TTC549 (cell line): Measurements from ENCODE around the gene ZNF160.
"Not testable (repeated sequence)": the region's sequence is repeated elsewhere in the genome, so short reads cannot be mapped to it uniquely, and the experiment has no call there.

Experiments
- FAIRE-seq: peaks from 2 replicates; lab custom pipeline; 2012; peaks lifted over from hg19 to GRCh38; lab: Jason Lieb, UNC

The ZNF160 gene

DNA sequence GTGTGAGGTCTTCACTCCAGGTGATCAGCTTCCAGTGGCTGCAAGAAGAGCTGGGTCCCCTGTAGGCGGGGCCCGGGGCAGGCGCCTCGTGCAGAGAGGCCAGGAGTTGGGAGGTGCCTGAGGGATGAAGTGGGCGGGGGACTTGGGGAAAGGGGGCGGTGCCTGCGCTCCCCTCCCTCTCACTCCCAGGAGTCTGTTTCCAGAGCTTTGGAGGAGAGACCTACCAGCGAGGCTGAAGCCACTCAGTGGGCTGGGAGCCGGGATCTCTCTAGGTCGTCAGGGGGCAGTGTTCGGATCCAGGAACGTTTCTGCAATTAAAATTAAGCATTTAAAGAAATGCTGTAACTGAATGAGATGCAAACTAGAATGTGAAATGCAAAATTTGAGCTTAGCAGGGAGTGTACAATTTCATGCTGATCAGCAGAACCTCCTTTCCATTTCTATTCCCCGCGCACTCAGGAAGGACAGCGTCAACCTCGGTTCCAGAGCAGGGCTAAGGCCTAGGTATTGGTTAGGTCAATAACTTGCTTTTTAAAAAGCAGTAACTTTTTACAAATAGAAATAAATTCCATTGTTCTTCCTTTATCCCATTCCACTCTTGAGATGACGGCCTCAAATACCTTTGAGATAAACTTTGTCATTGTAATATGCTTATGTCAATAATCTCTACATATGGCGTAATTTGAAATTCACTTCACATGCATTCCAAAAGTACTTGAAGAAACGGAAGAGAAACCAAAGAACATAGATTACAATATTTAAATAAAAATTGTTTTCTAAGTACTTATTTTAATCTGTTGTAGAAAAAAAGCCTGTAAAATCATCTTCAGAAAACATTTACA lies 11.6 kb downstream of the ZNF160 start:
- no peak for FAIRE-seq

DNA sequence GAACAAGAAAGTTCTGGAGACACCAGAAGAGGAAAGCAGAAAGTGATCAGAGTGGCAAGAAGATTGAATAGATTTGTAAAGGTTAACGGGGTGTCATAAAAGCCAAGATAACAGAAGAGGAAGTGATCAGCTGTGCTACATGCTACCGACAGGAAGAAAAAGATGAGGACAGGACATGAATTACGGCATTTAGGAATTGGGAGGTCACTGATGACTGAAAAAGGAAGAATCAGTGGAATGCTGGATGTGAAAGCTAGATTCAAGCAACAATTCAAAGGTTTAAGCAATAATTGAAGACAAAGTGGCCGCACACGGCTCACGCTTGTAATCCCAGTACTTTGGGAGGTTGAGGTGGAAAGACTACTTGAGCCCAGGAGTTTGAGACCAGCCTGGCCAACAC lies 15.1 kb downstream of the ZNF160 start:
- FAIRE-seq: no peak

DNA sequence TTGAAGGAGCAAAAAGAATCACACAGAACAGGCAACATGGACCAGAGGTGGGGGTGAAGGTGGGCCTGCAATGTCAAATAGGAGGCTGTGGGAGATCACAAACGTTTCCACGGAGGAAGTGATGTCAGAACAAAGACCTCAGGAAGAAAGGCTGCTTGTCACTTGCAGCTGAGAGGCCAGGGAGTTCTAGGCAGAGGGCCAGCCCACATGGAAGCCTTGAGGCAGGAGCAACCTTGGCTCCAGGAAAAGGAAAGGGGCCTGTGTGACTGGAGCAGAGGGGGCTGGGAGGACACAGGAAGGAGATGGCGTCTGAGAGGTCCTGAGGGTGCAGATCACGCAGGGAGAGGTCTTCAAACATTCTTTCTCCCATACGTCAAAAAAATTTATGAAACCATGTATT lies 16.3 kb downstream of the ZNF160 start:
- no peak for FAIRE-seq

DNA sequence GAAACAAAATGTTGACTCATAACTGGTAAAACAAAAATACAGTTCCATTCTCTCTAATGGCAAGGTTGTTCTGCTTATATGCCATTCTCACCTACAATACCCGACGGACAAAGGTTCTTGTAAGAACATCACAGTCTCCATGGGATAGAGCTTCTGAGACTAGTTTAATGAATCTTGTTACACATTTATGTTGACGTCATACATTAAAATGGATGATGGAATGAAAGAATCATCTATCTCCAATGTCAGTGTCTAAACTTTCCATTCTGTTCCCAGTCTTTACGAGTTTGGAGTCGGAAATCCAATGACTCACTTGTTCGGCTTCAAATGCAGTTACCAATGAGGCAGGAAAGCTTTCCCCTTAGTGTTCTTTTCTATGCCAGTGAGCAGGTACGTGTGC lies 17.7 kb downstream of the ZNF160 start:
- FAIRE-seq: no peak

DNA sequence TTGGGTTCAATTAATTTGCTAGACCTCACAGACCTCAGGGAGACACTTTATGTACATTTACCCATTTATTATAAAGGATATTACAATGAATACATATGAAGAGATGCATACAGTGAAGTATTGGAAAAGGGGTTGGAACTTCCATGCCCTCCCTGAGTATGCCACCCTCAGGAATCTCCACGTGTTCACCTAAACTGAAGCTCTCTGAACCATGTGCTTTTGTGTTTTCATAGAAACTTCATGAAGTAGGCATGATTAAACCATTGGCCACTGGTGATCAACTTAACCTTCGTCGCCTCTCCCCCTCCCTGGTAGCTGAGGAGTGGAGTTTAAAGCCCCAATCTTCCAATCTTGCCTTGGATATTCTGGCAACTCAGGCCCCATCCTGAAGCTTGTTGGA lies 20.3 kb downstream of the ZNF160 start:
- FAIRE-seq: no peak

DNA sequence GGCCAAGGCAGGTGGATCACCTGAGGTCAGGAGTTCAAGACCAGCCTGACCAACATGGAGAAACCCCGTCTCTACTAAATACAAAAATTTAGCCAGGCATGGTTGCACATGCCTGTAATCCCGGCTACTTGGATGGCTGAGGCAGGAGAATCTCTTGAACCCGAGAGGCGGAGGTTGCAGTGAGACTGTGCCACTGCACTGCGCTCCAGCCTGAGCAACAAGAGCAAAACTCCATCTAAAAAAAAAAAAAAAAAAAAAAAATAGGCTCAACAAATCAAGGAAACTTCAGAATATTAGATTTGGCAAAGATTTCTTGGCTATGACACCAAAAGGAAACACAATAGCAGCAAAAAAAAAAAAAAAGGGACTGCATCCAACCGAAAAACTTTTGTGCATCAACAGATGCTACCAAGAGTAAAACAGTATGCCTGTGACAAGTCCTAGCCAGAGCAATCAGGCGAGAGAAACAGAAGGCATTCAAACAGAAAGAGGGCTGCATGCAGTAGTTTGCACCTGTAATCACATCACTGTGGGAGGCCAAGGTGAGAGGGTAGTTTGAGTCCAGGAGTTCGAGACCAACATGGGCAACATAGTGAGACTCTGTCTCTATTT lies 23.8 kb downstream of the ZNF160 start:
- no peak for FAIRE-seq

DNA sequence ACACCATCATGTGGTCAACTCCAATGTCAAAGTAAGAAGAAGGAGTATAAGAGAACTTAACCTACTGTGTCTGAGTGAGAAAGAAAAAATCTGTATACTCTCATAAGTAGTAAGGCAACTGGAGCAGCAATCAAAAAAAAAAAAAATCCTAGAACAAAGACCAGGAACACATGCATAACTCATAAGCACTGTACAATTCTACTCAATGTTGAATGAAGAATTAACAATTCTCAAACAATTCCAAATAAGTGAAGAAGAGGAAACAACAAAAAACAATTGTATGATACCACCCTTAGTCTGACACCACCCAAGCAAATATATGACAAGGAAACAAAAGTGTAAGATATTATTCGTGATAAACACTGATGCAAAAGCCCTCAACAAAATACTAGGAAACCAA lies 24.6 kb downstream of the ZNF160 start:
- FAIRE-seq: no peak

DNA sequence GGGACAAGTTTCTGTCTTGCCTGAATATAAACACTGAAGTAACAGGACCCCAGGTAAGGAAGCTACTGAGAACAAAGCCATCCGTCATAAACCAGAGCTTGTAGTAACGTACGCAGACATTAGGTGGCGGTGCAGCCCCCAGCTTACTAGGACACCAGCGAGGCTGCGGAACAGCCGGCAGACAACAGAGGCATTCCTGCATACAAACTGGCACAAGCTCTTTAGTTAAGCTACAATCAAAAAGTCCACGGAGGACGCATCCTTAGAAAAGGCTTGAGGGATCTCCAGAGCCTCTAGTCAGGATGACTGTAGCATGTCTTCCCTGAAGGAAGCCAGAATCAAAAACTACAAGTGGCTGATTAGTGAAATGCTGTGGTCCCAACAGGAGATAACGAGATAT lies 26.2 kb downstream of the ZNF160 start:
- FAIRE-seq: no peak

DNA sequence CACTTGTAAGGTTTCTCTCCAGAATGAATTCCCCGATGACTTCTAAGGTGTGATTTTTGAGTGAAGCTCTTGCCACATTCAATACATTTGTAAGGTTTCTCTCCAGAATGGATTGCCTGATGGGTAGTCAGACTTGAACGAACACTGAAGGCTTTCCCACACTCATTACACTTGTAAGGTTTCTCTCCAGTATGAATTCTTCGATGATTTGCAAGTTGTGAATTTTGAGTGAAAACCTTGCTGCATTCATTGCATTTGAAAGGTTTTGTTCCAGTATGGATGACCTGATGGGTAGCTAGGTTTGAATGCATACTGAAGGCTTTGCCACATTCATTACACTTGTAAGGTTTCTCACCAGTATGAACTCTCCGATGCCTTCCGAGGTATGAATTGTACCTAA lies 34.4 kb downstream of the ZNF160 start:
- no peak for FAIRE-seq

DNA sequence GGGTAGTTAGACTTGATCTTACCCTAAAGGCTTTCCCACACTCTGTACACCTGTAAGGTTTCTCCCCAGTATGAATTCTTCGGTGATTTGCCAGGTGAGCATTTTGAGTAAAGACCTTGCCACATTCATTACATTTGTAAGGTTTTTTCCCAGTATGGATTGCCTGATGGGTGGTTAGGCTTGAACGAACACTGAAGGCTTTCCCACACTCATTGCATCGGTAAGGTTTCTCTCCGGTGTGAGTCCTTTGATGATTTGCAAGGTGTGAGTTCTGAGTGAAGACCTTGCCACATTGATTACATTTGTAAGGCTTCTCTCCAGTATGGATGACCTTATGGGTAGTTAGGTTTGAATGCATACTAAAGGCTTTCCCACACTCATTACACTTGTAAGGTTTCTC lies 35.0 kb downstream of the ZNF160 start:
- FAIRE-seq: no peak

DNA sequence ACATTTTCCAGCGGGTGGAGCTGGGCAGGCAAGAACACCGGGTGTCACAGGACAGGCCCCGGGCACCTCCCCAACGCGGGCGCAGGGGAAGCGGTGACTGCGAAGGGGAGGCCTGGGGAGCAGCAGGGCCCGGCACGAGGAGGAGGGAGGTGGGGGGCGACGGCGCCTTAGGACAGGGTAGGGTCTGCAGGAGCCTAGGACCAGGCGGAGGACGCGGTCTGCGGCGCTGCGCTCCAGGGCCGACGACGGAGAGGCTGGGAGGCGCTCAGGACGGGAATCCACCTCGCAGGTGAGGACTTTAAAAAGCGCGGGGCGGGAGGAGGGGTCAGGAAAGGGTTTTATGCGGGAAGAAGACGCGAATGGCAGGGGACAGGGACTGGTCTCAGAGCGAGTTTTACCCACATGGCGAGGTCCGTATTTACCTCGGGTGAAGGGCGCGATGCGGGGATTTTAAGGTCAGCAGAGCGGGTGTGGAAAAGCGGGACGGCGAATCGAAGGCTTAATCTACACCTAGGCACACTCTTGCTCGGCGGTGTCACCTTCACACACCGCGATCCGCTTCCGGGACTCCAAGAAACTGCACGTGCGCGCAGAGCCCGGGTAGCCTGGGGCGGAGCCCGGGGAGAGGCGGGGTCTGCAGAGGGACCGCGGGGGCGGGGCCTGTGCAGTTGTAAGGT lies 45.2 kb downstream of the ZNF160 start:
- no peak for FAIRE-seq

DNA sequence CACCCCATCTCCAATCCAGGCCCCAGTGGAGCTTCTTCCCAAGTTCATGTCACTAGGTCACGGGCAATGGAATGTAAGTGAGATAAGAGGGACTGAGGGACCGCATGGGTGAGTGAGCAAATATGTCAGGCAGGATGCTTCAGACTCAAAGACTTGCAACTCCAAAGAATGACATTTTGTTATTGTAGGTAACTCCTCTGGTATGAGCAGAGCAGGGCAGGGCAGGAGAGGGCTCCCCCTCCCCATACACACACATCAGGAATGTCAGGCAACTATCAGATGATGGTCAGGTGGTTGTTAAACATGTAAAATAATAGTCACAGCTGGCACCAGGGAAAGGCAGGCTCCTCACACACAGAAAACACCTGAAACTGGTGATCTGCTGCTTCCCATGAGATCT lies 48.1 kb downstream of the ZNF160 start:
- no peak for FAIRE-seq

DNA sequence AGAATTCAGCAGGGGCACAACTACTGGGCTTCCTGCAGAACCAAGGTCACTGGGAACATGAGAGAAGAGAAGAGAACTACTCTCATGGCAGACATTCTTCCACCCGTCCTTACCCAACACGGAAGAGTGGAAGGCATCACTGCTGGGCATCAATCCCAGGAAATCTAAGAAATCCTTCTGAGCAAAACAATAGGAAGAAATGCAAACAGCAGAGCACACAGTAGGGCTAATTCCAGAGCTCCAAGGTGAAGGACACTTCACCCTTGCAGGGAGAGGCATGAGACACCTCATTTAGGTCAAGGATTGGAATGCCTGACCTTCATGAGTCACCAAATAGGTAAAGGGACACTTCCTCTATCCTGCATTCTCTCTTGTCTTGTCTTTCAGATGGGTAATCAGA lies 55.8 kb downstream of the ZNF160 start:
- no peak for FAIRE-seq

DNA sequence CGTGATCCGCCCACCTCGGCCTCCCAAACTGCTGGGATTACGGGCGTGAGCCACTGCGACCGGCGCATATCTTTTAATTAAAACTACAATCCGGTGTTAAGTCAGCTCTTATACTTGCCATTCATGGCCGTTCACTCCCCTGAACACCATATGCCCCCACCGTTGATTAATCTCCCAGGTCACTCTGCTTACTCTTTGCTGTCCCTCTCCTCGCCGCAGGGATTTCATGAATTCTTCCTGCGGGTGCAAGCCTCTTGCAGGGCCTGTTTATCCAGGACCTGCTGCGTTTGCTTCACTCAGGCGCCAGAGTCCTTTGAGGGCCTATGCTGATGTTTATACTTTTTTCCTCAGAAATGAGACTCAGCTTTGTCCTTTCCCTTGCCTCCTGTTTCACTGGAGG lies 57.7 kb downstream of the ZNF160 start:
- FAIRE-seq: no peak

DNA sequence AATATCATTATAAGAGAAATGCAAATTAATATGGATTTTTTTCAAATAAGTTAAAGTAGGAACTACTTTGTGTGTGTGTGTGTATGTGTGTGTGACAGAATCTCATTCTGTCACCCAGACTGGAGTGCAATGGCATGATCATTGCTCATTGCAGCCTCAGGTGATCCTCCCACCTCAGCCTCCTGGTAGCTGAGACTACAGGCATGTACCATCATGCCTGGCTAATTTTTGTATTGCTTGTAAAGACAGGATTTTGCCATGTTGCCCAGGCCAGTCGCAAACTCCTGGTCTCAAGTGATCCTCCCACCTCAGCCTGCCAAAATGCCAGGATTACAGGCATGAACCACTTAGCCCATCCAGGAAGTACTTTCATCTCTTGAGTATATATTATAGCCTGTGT lies 61.9 kb downstream of the ZNF160 start:
- no peak for FAIRE-seq

DNA sequence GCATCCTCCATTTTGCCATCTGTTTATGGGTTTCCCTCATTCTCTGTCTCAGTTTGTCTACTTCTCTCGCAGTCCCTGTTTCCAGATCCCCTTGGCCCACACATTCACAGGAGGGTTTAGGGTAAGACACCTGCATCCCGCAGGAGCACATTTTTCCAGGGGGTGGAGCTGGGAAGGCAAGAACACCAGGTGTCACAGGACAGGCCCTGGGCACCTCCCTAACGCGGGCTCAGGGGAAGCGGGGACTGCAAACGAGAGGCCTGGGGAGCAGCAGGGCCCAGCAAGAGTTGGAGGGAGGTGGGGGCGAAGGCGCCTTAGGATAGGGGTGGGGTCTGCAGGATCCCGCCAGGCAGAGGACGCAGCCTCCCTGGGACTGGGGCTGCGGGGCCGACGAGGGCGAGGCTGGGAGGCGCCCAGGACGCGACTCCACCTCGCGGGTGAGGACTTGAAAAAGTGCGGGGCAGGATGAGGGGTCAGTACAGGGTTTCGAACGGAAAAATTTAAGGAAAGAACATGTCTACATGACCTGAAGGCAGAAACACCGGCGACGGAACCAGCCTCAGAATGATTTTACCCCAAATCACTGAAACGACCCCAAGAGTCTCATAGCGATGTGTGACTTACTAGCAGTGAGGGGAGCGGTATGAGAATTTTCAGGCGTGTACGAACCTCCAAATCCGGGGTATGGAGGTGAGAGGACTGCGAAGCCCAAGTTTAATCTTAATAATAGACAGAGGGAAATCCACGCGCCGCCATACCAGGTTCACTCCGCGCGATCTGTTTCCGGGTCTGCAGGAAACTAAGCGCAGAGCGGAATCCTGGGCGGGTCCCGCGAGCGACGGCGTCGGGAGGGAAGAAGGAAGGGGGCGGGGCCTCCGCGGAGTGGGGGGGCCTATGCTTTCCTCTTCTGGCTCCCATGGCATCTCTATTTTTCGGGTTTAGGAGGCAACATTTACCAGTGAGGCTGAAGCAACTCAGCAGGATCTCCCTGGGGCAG lies 65.8 kb downstream of the ZNF160 start:
- FAIRE-seq: no peak

DNA sequence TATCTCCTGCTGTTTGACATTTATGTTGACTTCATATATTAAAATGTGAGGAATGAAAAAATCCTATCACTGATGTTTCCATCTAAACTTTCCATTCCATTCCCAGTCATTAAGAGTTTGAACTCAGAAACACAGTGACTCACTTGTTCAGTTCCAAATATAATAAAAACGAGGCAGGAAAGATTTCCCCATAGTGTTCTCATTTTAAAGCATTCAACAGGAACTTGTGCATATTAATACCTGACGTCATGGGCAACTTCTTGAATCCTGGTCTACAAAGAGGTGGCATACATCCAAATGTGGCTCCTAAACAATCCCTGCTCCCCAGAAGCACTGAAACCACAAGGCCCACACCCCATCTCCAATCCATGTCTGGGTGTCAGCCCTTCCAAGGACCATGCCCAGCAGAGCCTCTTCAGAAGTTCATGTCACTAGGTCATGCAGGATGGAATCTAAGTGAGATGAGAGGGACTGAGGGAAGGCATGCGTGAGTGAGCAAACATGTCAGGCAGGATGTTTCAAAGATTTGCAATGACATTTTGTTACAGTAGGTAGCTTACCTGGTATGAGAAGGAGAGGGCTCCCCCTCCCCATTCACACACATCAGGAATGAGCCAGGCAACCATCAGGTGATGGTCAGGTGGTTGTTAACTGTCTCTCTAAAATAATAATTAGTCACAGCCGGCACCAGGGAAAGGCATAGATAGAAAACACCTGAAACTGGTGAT lies 68.1 kb downstream of the ZNF160 start:
- no peak for FAIRE-seq

DNA sequence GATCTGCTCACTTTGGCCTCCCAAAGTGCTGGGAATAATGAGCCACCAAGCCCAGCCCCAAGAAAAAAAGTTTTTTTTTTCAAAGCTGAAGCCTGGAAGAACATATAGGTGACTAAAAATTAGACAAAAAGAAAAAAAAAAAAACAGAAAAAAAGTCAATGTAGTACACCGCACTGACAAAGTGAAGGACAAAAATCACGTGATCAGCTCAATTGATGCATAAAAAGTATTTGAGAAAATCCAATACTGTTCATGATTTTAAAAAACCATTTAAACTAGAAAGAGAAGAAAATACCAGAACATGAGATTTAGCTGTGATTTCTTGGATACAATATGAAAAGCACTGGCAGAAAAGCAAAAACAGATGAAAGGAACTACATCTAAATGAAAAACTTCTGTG lies 69.2 kb downstream of the ZNF160 start:
- no peak for FAIRE-seq

DNA sequence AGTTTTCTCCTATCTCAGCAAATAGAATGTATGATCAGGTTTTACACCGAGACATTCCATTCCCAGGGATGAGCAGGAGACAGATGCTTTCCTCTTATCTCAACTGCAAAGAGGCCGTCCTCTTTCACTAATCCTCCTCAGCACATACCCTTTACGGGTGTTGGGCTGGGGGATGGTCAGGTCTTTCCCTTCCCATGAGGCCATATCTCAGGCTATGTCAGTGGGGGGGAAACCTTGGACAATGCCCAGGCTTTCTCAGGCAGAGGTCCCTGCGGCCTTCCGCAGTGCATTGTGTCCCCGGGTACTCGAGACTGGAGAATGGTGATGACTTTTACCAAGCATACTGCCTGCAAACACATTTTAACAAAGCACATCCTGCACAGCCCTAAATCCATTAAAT lies 74.9 kb downstream of the ZNF160 start:
- FAIRE-seq: not testable (repeated sequence)

DNA sequence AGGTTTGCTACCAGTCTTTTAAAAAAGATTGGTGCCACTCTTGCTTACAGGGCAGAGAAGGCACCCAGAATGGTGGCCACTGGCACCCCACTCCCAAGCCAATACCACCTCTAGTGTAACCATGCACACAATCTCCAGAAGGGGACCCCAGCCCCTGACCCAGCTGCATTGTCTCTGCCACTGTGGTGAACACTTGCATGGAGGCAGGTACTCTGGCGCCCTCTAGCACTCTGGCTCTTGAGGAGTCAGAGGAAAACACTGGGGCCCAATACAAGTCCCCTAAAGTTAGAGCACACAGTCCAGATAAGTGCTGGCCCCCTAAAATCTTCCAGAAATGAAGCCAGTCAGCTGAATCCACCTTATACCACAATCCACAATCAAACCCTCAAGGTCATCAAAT lies 83.5 kb downstream of the ZNF160 start:
- no peak for FAIRE-seq
